ACC112 (cell line): ENCODE results near the gene EHD3.

ENCODE experiments used
- H2AFZ ChIP-seq: fragments of 200-600 bp; sonication (generic); one replicate; pipeline ENCODE4 v1.6.0; 2017; ENCODE audit warnings: antibody characterized with exemption, low read length; ENCODE audit not compliant: unreplicated experiment
- H3K27ac ChIP-seq: fragments of 200-600 bp; sonication (generic); 2 replicates; pipeline ENCODE4 v1.5.1; 2014; ENCODE audit warnings: low read depth, mild to moderate bottlenecking, antibody characterized with exemption, low read length, moderate library complexity
- H3K27me3 ChIP-seq: fragments of 200-600 bp; sonication (generic); 2 replicates; pipeline ENCODE4 v1.6.1; 2014; ENCODE audit warnings: mild to moderate bottlenecking, antibody characterized with exemption, low read length, moderate library complexity, mixed read lengths; ENCODE audit not compliant: insufficient read depth
- H3K36me3 ChIP-seq: fragments of 200-600 bp; sonication (generic); 2 replicates; pipeline ENCODE4 v1.6.1; 2016; ENCODE audit warnings: mild to moderate bottlenecking, antibody characterized with exemption, low read length, moderate library complexity, mixed read lengths; ENCODE audit not compliant: insufficient read depth
- H3K4me1 ChIP-seq: fragments of 200-600 bp; sonication (generic); one replicate; pipeline ENCODE4 v1.6.1; 2016; ENCODE audit warnings: low read length, mixed read lengths; ENCODE audit not compliant: insufficient read depth, unreplicated experiment, control insufficient read depth
- H3K4me3 ChIP-seq: fragments of 200-600 bp; sonication (generic); 2 replicates; pipeline ENCODE4 v1.5.1; 2014; ENCODE audit warnings: mild to moderate bottlenecking, low read depth, low read length
- H3K79me2 ChIP-seq: fragments of 200-600 bp; sonication (generic); one replicate; pipeline ENCODE4 v1.6.0; 2016; ENCODE audit warnings: low read length; ENCODE audit not compliant: control insufficient read depth, unreplicated experiment, insufficient read depth

EHD3 gene

GRCh38 chr2:31236433-31237205, 2.7 kb downstream of the EHD3 start:
- peaks cover 5% of the 10 kb centered on the region; the same call in 1 of the 2 replicates for H3K27me3 ChIP-seq
- H3K79me2 ChIP-seq: no peaks in the 10 kb centered on the region
- H3K27ac ChIP-seq: no peak overlapping the region
- no peak overlapping the region for H2AFZ ChIP-seq
- no peak overlapping the region for H3K4me3 ChIP-seq
- no peaks in the 10 kb centered on the region for H3K36me3 ChIP-seq
- peaks cover 5% of the 10 kb centered on the region for H3K4me1 ChIP-seq

GRCh38 chr2:31237348-31238017, 3.5 kb downstream of the EHD3 start:
- no peak overlapping the region for H3K27ac ChIP-seq
- no peaks in the 10 kb centered on the region for H3K79me2 ChIP-seq
- no peak overlapping the region for H3K4me3 ChIP-seq
- peaks cover 5% of the 10 kb centered on the region for H3K4me1 ChIP-seq
- H3K27me3 ChIP-seq: no peaks in the 10 kb centered on the region
- no peaks in the 10 kb centered on the region for H3K36me3 ChIP-seq
- H2AFZ ChIP-seq: no peak overlapping the region

- Histone ChIP-seq H3K36me3 (no peaks in the 10 kb centered on the region), H3K4me3 (no peak overlapping the region), H3K27ac (no peak overlapping the region), H3K4me1 (peaks cover 5% of the 10 kb centered on the region), H2AFZ (no peak overlapping the region), H3K27me3 (no peaks in the 10 kb centered on the region), H3K79me2 (no peaks in the 10 kb centered on the region)
Measured at GRCh38 chr2:31238126-31238905, 4.4 kb downstream of the EHD3 start.

- Histone ChIP-seq H3K4me1 (peaks cover 5% of the 10 kb centered on the region), H3K27ac (no peak overlapping the region), H3K36me3 (no peaks in the 10 kb centered on the region), H3K79me2 (no peaks in the 10 kb centered on the region), H2AFZ (no peak overlapping the region), H3K27me3 (no peaks in the 10 kb centered on the region), H3K4me3 (no peak overlapping the region)
Measured at GRCh38 chr2:31238906-31239592, 5.1 kb downstream of the EHD3 start.

GRCh38 chr2:31239593-31240177, 5.7 kb downstream of the EHD3 start:
- peaks cover 5% of the 10 kb centered on the region for H3K4me1 ChIP-seq
- no peak overlapping the region for H3K27ac ChIP-seq
- H3K36me3 ChIP-seq: no peaks in the 10 kb centered on the region
- H2AFZ ChIP-seq: no peak overlapping the region
- no peak overlapping the region for H3K4me3 ChIP-seq
- no peaks in the 10 kb centered on the region for H3K27me3 ChIP-seq
- no peaks in the 10 kb centered on the region for H3K79me2 ChIP-seq

- Histone ChIP-seq H3K27me3 (no peaks in the 10 kb centered on the region), H3K79me2 (no peaks in the 10 kb centered on the region), H2AFZ (no peak overlapping the region), H3K4me3 (no peak overlapping the region), H3K36me3 (no peaks in the 10 kb centered on the region), H3K27ac (no peak overlapping the region), H3K4me1 (peaks cover 4% of the 10 kb centered on the region)
Measured at GRCh38 chr2:31240381-31241365, 6.7 kb downstream of the EHD3 start.

- H3K79me2 ChIP-seq: no peaks in the 10 kb centered on the region
- H3K36me3 ChIP-seq: no peaks in the 10 kb centered on the region
- no peak overlapping the region for H3K27ac ChIP-seq
- no peaks in the 10 kb centered on the region for H3K27me3 ChIP-seq
- H3K4me1 ChIP-seq: no peaks in the 10 kb centered on the region
- no peak overlapping the region for H2AFZ ChIP-seq
- H3K4me3 ChIP-seq: no peak overlapping the region
Measured at GRCh38 chr2:31241625-31242270, 7.8 kb downstream of the EHD3 start.

GRCh38 chr2:31243053-31243452, 9.1 kb downstream of the EHD3 start:
- H2AFZ ChIP-seq: no peak overlapping the region
- no peak overlapping the region for H3K27ac ChIP-seq
- H3K4me3 ChIP-seq: no peak overlapping the region
- no peaks in the 10 kb centered on the region for H3K36me3 ChIP-seq
- H3K27me3 ChIP-seq: no peaks in the 10 kb centered on the region
- H3K79me2 ChIP-seq: no peaks in the 10 kb centered on the region
- no peaks in the 10 kb centered on the region for H3K4me1 ChIP-seq

GRCh38 chr2:31244101-31244500, 10.1 kb downstream of the EHD3 start:
- H3K4me3 ChIP-seq: no peak overlapping the region
- H3K27me3 ChIP-seq: no peaks in the 10 kb centered on the region
- H3K36me3 ChIP-seq: no peaks in the 10 kb centered on the region
- no peak overlapping the region for H2AFZ ChIP-seq
- H3K4me1 ChIP-seq: no peaks in the 10 kb centered on the region
- no peaks in the 10 kb centered on the region for H3K79me2 ChIP-seq
- no peak overlapping the region for H3K27ac ChIP-seq
